ENCODE measurements around the gene MTRF1L.

- TF ChIP-seq CTCF (IDR thresholded peaks at IDR 0.05; ENCODE audit: low read length) (no peak), EZH2 (optimal IDR thresholded peaks at IDR 0.05; ENCODE audit: low read depth, low read length) (no peak)
These were observed 48.1 kb downstream of the MTRF1L start for GRCh38 chr6:152954443-152954842.
